Measurements from ENCODE around the gene MSI2.

Gene MSI2

GRCh38 chr17:57442914-57443571, 186.7 kb downstream of the MSI2 start:
- FAIRE-seq (no peak), DNase-seq (ENCODE audit: insufficient read length, low spot score) (peak; percentile 80)

GRCh38 chr17:57443781-57444180, 187.5 kb downstream of the MSI2 start:
- DNase-seq (ENCODE audit: insufficient read length, low spot score) (no peak), FAIRE-seq (no peak)
- no peak for TF ChIP-seq POLR2A (IDR thresholded peaks at IDR 0.05; ENCODE audit: low read depth, low read length)

More at GRCh38 chr17:57442914-57443571, 186.7 kb downstream of the MSI2 start:
- no peak for TF ChIP-seq POLR2A (IDR thresholded peaks at IDR 0.05; ENCODE audit: low read depth, low read length)

GRCh38 chr17:57444682-57445450, 188.5 kb downstream of the MSI2 start:
- FAIRE-seq: no peak
- no peak for DNase-seq (ENCODE audit: insufficient read length, low spot score)

GRCh38 chr17:57445772-57446472, 189.6 kb downstream of the MSI2 start:
- DNase-seq (ENCODE audit: insufficient read length, low spot score) (no peak), FAIRE-seq (no peak)
- no peak for TF ChIP-seq POLR2A (IDR thresholded peaks at IDR 0.05; ENCODE audit: low read depth, low read length)

More at GRCh38 chr17:57444682-57445450, 188.5 kb downstream of the MSI2 start:
- no peak for TF ChIP-seq POLR2A (IDR thresholded peaks at IDR 0.05; ENCODE audit: low read depth, low read length)

- no peak for DNase-seq (ENCODE audit: insufficient read length, low spot score)
- no peak for TF ChIP-seq POLR2A (IDR thresholded peaks at IDR 0.05; ENCODE audit: low read depth, low read length)
- no peak for FAIRE-seq
Observed at GRCh38 chr17:57447357-57447989, 191.2 kb downstream of the MSI2 start.

DNA sequence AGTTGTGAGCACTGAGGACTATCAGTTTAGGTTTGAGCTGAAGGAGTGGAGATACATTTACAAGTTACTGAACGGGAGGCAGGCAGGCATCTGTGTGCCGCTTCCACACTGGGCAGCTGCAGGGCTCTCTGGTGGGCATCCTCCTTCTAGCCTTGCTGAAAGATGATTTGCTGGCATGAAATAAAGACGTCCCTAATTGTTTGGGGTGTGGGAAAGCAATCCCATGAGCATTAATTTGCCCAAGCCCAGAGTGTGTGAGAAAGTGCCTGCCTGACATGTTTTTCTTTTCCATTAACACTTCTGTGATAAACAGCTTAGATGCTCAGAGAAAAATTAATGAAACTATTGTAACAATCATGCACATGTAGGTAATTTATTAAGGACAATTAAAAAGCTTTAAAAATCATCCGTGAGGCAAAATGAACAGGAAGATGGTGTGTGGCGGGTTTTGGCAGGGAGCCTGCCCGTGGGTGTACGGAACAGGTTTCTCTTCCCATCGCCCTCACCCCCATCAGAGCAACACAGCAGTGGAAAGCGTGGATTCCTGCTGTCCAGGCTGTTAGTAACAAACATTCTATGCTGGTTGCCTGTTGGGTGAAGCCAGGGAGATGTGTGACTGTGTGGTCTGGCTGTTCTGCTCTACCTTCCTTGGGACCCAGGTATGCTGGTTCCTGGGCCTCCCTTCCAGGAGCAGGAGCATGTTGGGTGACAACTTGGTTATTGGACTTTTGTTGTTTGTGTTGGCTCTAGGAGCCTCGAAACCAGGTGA, 191.9 kb downstream of the MSI2 start:
- no peak for DNase-seq (ENCODE audit: insufficient read length, low spot score)
- FAIRE-seq: no peak
- TF ChIP-seq POLR2A (IDR thresholded peaks at IDR 0.05; ENCODE audit: low read depth, low read length): no peak

DNA sequence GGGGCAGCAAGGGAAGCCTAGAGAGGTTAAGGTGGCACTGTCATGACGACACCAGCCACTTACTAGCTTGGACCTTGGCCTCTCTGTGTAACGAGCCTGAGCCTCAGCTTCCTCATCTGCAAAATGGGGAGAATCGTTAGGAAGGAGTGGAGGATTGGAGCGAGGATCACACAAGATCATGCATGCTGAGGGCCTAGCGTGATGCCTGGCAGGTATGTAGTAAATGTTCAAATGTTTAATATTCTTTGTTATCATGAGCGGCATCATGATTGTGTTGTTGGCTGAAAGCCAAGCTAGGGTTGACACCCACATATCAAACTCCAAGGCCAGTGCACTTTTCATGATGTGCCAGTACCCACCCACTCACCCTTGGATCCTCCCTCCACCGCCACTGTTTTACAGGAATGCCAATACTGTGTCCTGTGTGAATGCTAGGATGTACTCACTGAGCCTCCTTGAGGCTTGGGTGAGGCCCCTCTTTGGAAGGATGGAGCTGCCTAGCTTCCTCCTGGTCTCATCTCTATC, 192.5 kb downstream of the MSI2 start:
- DNase-seq (ENCODE audit: insufficient read length, low spot score) (no peak), FAIRE-seq (no peak)
- no peak for TF ChIP-seq POLR2A (IDR thresholded peaks at IDR 0.05; ENCODE audit: low read depth, low read length)

- FAIRE-seq (no peak), DNase-seq (ENCODE audit: insufficient read length, low spot score) (no peak)
- no peak for TF ChIP-seq POLR2A (IDR thresholded peaks at IDR 0.05; ENCODE audit: low read depth, low read length)
Observed at GRCh38 chr17:57451191-57451590, 194.9 kb downstream of the MSI2 start.

GRCh38 chr17:57451643-57452042, 195.3 kb downstream of the MSI2 start:
- no peak for FAIRE-seq
- TF ChIP-seq POLR2A (IDR thresholded peaks at IDR 0.05; ENCODE audit: low read depth, low read length): no peak
- DNase-seq (ENCODE audit: insufficient read length, low spot score): no peak

GRCh38 chr17:57453841-57454425, 197.6 kb downstream of the MSI2 start:
- no peak for FAIRE-seq
- no peak for TF ChIP-seq POLR2A (IDR thresholded peaks at IDR 0.05; ENCODE audit: low read depth, low read length)

GRCh38 chr17:57454729-57455062, 198.4 kb downstream of the MSI2 start:
- FAIRE-seq (no peak), DNase-seq (ENCODE audit: insufficient read length, low spot score) (no peak)
- TF ChIP-seq POLR2A (IDR thresholded peaks at IDR 0.05; ENCODE audit: low read depth, low read length): no peak

More at GRCh38 chr17:57453841-57454425, 197.6 kb downstream of the MSI2 start:
- no peak for DNase-seq (ENCODE audit: insufficient read length, low spot score)

DNA sequence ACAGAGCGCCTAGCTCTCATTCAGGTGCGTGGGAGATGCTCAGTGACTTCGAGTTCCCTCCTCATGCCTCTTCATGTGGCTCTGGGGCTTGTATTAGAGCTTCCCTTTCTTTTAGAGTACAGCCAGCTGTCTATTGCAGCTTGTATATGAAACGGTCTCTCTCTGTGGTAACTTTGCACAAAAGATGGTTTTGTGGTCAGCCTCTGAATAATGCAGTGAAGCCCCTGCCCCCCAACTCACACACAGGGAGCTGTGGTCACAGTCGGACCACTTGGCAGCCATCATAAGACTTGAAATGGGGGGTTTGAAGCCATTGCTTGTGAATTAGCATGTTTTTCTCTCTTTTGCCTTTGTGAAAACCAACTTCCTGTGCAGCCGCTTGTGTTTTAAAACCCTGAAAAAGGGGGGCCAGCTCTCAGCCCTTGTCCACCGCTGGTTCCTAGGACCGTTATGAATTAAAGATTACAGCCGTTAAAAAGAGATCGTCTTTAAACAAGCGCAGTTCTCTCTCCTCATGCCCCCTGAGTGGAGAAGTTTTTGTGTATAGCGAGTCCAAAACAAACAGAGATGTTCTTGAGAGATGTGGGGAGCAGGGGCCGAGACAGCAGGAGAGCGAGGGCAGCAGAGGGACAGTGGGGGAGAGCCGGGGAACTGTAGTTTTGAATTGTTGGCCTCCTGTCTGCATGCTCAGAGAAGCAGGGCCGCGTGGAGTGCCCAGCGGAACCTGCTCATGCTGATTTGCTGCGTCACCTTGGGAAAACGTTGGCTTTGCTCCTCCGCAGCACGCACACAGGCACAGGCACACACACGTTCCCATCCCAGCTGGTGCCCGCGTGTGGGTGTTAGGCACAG, 199.0 kb downstream of the MSI2 start:
- no peak for TF ChIP-seq POLR2A (IDR thresholded peaks at IDR 0.05; ENCODE audit: low read depth, low read length)
- FAIRE-seq (no peak), DNase-seq (ENCODE audit: insufficient read length, low spot score) (no peak)
